CD14-positive monocyte (primary cell): ENCODE results near the gene SCAMP3. TPM values are rescaled to one million over a fixed set of nuclear protein-coding genes. Genes with fewer than 3 reads are reported as not detected.

Source experiments
- DNase-seq, 3 donors: peaks; one replicate each; pipeline ENCODE4 v3.0.0-alpha.2; 2011 to 2022
- H2AFZ ChIP-seq: 2 replicates; pipeline ENCODE4 v1.6.0; 2012; ENCODE audit warnings: mild to moderate bottlenecking, low read depth, low read length, inconsistent platforms; ENCODE audit not compliant: insufficient read depth, poor library complexity, severe bottlenecking
- H3K27ac ChIP-seq, 2 donors: 1 replicate in 1 of 2; 2 replicates in 1 of 2; pipeline ENCODE4 v1.5.1; 2012 to 2013; ENCODE audit warnings: low read length in 2 of 2, control low read depth in 1 of 2, inconsistent platforms in 1 of 2, low read depth in 1 of 2, mild to moderate bottlenecking in 1 of 2
- H3K27me3 ChIP-seq, 2 donors: one replicate each; pipeline versions ENCODE4 v1.6.0 to v1.6.1; 2011 to 2013; ENCODE audit warnings: low read length in 2 of 2; ENCODE audit not compliant: control insufficient read depth in 2 of 2, insufficient read depth in 2 of 2
- H3K36me3 ChIP-seq, 2 donors: replicated peaks in 1 of 2; 1 replicate in 1 of 2; 2 replicates in 1 of 2; pipeline versions ENCODE4 v1.5.1 to v1.6.1; 2012 to 2013; ENCODE audit warnings: low read length in 2 of 2, control low read depth in 1 of 2, inconsistent platforms in 1 of 2, mild to moderate bottlenecking in 1 of 2; ENCODE audit not compliant: insufficient read depth in 2 of 2, control insufficient read depth in 1 of 2
- H3K4me1 ChIP-seq, 2 donors: 1 replicate in 1 of 2; 2 replicates in 1 of 2; pipeline versions ENCODE4 v1.5.1 to v1.6.1; 2012 to 2013; ENCODE audit warnings: low read length in 2 of 2, control low read depth in 1 of 2, inconsistent platforms in 1 of 2, mild to moderate bottlenecking in 1 of 2, moderate library complexity in 1 of 2; ENCODE audit not compliant: insufficient read depth in 2 of 2, control insufficient read depth in 1 of 2
- H3K4me2 ChIP-seq: replicated peaks from 2 replicates; pipeline ENCODE3; 2012; ENCODE audit warnings: low read length, moderate library complexity, mild to moderate bottlenecking; ENCODE audit not compliant: poor library complexity, severe bottlenecking; ENCODE audit errors: extremely low read depth
- H3K4me3 ChIP-seq, 3 experiments: fragments of 200-600 bp in 1 of 3; sonication (generic) in 1 of 3; replicated peaks in 1 of 3; 1 replicate in 2 of 3; 2 replicates in 1 of 3; pipeline ENCODE4 v1.5.1; 2011 to 2013; ENCODE audit warnings: low read length in 3 of 3, mild to moderate bottlenecking in 3 of 3, control low read depth in 2 of 3, low read depth in 2 of 3, inconsistent platforms in 1 of 3, moderate library complexity in 1 of 3
- H3K79me2 ChIP-seq: 2 replicates; pipeline ENCODE4 v1.6.0; 2012; ENCODE audit warnings: mild to moderate bottlenecking, control low read depth, inconsistent platforms, low read length, moderate library complexity; ENCODE audit not compliant: insufficient read depth
- H3K9ac ChIP-seq: 2 replicates; pipeline ENCODE4 v1.6.0; 2017; ENCODE audit warnings: low read length, mild to moderate bottlenecking; ENCODE audit not compliant: insufficient read depth, poor library complexity, severe bottlenecking
- H3K9me3 ChIP-seq, 2 donors: replicated peaks in 1 of 2; 1 replicate in 1 of 2; 2 replicates in 1 of 2; pipeline versions ENCODE4 v1.5.1 to v1.6.1; 2012 to 2013; ENCODE audit warnings: low read length in 2 of 2, control low read depth in 1 of 2; ENCODE audit not compliant: control insufficient read depth in 1 of 2, insufficient read depth in 1 of 2
- H4K20me1 ChIP-seq: 2 replicates; pipeline ENCODE4 v1.6.0; 2012; ENCODE audit warnings: mild to moderate bottlenecking, low read length, control low read depth, moderate library complexity; ENCODE audit not compliant: insufficient read depth
- H3K27ac Mint-ChIP-seq, 7 donors: one replicate each; pipeline ENCODE4 v1.8.0; 2020; ENCODE audit warnings: mild to moderate bottlenecking in 7 of 7, mixed read lengths in 7 of 7, moderate library complexity in 6 of 7, inconsistent platforms in 2 of 7
- H3K27me3 Mint-ChIP-seq, 3 donors: one replicate each; pipeline ENCODE4 v1.8.0; 2021 to 2022; ENCODE audit warnings: low read depth in 3 of 3, mild to moderate bottlenecking in 3 of 3, mixed read lengths in 3 of 3, moderate library complexity in 3 of 3, inconsistent platforms in 1 of 3
- H3K36me3 Mint-ChIP-seq, 2 donors: one replicate each; pipeline ENCODE4 v1.8.0; 2020; ENCODE audit warnings: mixed read lengths in 2 of 2, inconsistent platforms in 1 of 2, mild to moderate bottlenecking in 1 of 2
- H3K4me1 Mint-ChIP-seq: one replicate; pipeline ENCODE4 v1.8.0; 2020; ENCODE audit warnings: mild to moderate bottlenecking, mixed read lengths
- H3K4me3 Mint-ChIP-seq, 2 donors: one replicate each; pipeline ENCODE4 v1.8.0; 2020; ENCODE audit warnings: mild to moderate bottlenecking in 2 of 2, mixed read lengths in 2 of 2, moderate library complexity in 1 of 2
- H3K9me3 Mint-ChIP-seq, 7 donors: one replicate each; pipeline ENCODE4 v1.8.0; 2020 to 2022; ENCODE audit warnings: mixed read lengths in 7 of 7, mild to moderate bottlenecking in 6 of 7, moderate library complexity in 6 of 7, inconsistent platforms in 2 of 7
- WGBS: methylation state at CpG from one replicate; pipeline ENCODE4 v1.1.5; 2013; ENCODE audit warnings: missing lambda C conversion rate; ENCODE audit not compliant: insufficient coverage; 5-methylcytosine and 5-hydroxymethylcytosine counted together
- intact Hi-C, 2 donors: fragments of 100-400 bp; cut with micrococcal nuclease; formaldehyde crosslinking; loops; one replicate each; pipeline versions ENCODE4 v1.15.0 to v1.15.1; 2023
- polyA plus RNA-seq, 3 donors: library from polyadenylated mRNA; depleted of rRNA in 1 of 3; unstranded in 2 of 3; stranded (reverse) in 1 of 3; fragments of 300-500 nt in 2 of 3; fragments of >200 nt in 1 of 3; fragmentation: Illumina TruSeq in 2 of 3; gene quantifications; 1 replicate in 2 of 3; 2 replicates in 1 of 3; pipeline ENCODE4 v1.2.3, GENCODE V29; 2012 to 2021
- TF ChIP-seq, protein P1 (sequence below): fragments of 200-600 bp; IDR thresholded peaks from one replicate; pipeline ENCODE4 v1.8.0; 2022; ENCODE audit warnings: antibody characterized with exemption, mild to moderate bottlenecking

Gene SCAMP3
- polyA plus RNA-seq, 3 donors = 54.9 to 69.8 (median 64.9) TPM

- intact Hi-C loops = loop anchor here (2.0 to 5.0 kb wide), 3 partner anchors 14 to 101 kb away; partner anchors contain the start of genes MTX1 (in 1 of the 2), SCAMP3 (in 1 of the 2) and THBS3 (in 1 of the 2)
- WGBS = under 1% methylated on average over 49 of the region's 51 CpGs
- DNase-seq = peak; percentile 99
- Histone ChIP-seq H3K4me2 (peak within 1 kb of the TSS; percentile 89), H3K4me1 (peaks cover 19 to 23% of the 10 kb centered on the region in 2 donors), H3K9me3 (no peaks in the 10 kb centered on the region), H3K9ac (peak within 1 kb of the TSS; percentile 83), H3K4me3 (peak within 1 kb of the TSS; percentile 68 to 92 (median 83)), H3K27me3 (no peaks in the 10 kb centered on the region), H3K36me3 (peaks cover 0 to 14% of the 10 kb centered on the region in 2 donors), H4K20me1 (no peaks in the 10 kb centered on the region), H2AFZ (peak within 1 kb of the TSS; percentile 91), H3K27ac (peak within 1 kb of the TSS; percentile 83 to 88), H3K79me2 (peaks cover 35% of the 10 kb centered on the region)
- peaks cover 13 to 31% of the 10 kb centered on the region in 2 donors for H3K36me3 Mint-ChIP-seq
- H3K9me3 Mint-ChIP-seq = no peaks in the 10 kb centered on the region
- peaks cover 31% of the 10 kb centered on the region for H3K4me1 Mint-ChIP-seq
- TF ChIP-seq, protein P1, sequence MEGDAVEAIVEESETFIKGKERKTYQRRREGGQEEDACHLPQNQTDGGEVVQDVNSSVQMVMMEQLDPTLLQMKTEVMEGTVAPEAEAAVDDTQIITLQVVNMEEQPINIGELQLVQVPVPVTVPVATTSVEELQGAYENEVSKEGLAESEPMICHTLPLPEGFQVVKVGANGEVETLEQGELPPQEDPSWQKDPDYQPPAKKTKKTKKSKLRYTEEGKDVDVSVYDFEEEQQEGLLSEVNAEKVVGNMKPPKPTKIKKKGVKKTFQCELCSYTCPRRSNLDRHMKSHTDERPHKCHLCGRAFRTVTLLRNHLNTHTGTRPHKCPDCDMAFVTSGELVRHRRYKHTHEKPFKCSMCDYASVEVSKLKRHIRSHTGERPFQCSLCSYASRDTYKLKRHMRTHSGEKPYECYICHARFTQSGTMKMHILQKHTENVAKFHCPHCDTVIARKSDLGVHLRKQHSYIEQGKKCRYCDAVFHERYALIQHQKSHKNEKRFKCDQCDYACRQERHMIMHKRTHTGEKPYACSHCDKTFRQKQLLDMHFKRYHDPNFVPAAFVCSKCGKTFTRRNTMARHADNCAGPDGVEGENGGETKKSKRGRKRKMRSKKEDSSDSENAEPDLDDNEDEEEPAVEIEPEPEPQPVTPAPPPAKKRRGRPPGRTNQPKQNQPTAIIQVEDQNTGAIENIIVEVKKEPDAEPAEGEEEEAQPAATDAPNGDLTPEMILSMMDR = no peak
- H3K4me3 Mint-ChIP-seq = peak within 1 kb of the TSS; percentile 95 to 97
- peak within 1 kb of the TSS; percentile 96 to 99 (median 98) for H3K27ac Mint-ChIP-seq
- H3K27me3 Mint-ChIP-seq = peaks cover 2 to 6% (median 2%) of the 10 kb centered on the region in 3 donors
Observed at GRCh38 chr1:155308493-155309422, 46.6 kb upstream of the SCAMP3 start, which contains the start of gene FDPS. Gene FDPS (plus strand): TSS chr1:155308866. CDS start chr1:155309790, 924 bp downstream.

GRCh38 chr1:155307247-155307740 lies 45.1 kb upstream of the SCAMP3 start:
- TF ChIP-seq, protein P1 = no peak
- no peaks in the 10 kb centered on the region for H3K27me3 ChIP-seq
- H3K27ac ChIP-seq = peak overlapping the region; percentile 83 to 88
- 67% methylated on average over 6 of the region's 6 CpGs for WGBS
- H3K9ac ChIP-seq = no peak overlapping the region
- H4K20me1 ChIP-seq = no peaks in the 10 kb centered on the region
- Mint-ChIP-seq H3K27me3 (peaks cover 2 to 6% (median 4%) of the 10 kb centered on the region in 3 donors), H3K36me3 (peaks cover 4 to 16% of the 10 kb centered on the region in 2 donors), H3K9me3 (no peaks in the 10 kb centered on the region), H3K4me1 (peaks cover 31% of the 10 kb centered on the region), H3K27ac (peak overlapping the region in 5 of 7 donors; percentile 96 to 99 (median 98)), H3K4me3 (no peak overlapping the region)
- H2AFZ ChIP-seq = peak overlapping the region; percentile 91
- peaks cover 31% of the 10 kb centered on the region for H3K79me2 ChIP-seq
- H3K9me3 ChIP-seq = no peaks in the 10 kb centered on the region
- peaks cover 0 to 4% of the 10 kb centered on the region in 2 donors for H3K36me3 ChIP-seq
- intact Hi-C loops = loop anchor here in 1 of 2 donors (5.0 kb wide), 1 partner anchor 100 kb away; the partner anchor contains the start of genes MTX1 and THBS3
- peak in 2 of 3 donors; percentile 15 to 42 for DNase-seq
- peaks cover 19 to 23% of the 10 kb centered on the region in 2 donors for H3K4me1 ChIP-seq
- no peak overlapping the region for H3K4me3 ChIP-seq
- H3K4me2 ChIP-seq = peak overlapping the region; percentile 89
